Endothelial cell of hepatic sinusoid (primary cell): ENCODE results near the gene IER5L.
"Not testable (repeated sequence)": the region's sequence is repeated elsewhere in the genome, so short reads cannot be mapped to it uniquely, and the experiment has no call there.

Experiments
- in situ Hi-C: cut with HindIII; loops from 2 replicates; pipeline ENCODE4 v1.10.0; 2017; ENCODE audit warnings: low sequenced_read_pairs

The IER5L gene

DNA sequence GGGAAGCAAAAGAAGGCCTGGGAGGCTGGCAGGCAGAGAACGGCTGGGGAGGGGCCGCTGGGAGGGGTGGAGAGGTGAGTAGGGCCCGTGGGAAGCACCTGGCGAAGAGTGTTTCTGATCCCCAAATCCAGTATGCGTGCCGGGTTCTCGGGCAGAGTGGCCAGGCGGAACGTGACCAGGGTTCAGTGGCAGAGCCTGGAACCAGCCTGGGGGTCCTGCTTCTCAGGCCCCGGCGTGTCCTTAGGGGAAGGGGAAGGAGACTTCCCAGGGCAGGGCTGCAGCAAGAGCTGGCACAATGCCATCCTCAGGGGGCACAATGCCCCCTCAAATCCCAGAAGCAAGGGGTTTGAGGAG, 25.5 kb upstream of the IER5L start:
- in situ Hi-C loops = no loop called here

DNA sequence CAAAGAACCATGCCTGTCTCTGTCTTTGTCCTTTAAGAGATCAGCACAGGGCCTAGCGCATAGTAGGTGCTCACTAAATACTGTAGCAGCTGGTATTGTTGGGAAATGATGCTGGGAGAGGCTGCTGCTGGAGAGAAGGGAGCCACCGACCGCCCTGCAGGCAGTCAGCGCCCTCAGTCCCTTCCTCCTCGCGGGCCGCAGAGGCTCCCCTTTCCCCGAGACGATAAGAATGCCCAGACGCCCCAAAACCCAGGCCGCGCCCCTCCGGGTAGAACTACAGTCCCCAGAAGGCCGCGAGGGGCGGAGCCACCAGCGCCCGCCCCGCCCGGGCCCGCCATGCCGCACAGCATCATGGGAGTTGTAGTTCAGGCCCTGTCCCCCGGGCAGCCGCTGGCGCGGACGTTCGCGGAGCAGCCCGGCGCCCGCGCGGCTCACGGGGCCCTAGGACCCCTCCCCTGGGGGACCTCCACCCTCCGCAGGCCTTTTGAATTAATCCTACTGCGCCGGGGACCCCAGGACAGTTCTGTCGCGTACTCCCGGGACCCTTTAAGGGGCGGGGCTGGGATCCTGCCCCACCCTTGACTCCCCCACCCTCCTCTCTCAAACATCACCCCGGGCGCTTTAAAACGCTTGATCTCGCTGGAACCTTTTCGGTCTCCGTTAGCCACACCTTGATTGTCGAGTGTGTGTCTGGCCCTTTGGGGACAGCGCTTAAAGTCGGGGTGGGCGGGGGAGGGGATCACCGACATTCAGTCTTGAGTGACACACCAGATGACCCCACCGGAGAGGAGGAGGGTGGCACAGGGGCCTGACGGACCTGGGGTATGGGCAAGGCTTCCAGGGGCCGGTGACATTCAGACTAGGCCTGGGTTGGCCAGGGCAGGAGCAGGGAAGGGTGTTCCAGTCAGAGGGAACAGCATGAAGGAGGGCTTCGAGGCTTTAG, 24.8 kb upstream of the IER5L start:
- in situ Hi-C loops = no loop called here

DNA sequence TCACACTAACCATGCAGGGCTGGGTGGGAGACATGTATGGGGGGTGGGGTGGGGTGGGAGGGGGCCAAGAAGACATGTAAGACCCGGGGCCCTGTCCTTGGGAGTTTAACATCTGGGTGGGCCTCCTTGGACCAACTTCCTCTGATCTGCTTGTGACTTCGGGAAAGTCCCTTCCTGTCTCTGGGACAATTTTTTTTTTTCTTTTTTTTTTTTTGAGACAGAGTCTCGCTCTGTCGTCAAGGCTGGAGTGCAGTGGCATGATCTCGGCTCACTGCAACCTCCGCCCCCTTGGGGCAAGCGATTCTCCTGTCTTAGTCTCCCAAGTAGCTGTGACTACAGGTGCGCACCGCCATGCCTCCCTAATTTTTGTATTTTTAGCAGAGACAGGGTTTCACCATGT, 23.8 kb upstream of the IER5L start:
- in situ Hi-C loops = no loop called here

DNA sequence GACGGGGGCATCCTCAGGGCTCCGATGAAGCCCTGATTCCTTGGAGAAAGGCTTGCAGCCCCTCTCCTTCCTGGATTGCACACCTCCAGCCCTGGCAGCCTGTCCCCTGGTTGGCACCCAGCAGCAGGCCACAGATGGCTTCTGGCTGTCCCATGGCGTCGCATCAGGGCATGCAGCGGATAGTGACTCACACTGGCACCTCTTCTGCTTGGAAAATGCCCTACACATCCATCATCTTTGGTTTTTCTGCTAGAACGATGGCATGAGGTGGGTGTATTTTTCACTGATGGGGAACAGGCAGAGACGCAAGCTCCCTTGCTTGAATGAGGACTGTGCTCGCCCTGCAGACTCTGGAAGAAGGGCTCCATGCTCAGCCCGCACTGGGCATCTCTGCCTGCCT, 23.2 kb upstream of the IER5L start:
- in situ Hi-C loops = no loop called here

DNA sequence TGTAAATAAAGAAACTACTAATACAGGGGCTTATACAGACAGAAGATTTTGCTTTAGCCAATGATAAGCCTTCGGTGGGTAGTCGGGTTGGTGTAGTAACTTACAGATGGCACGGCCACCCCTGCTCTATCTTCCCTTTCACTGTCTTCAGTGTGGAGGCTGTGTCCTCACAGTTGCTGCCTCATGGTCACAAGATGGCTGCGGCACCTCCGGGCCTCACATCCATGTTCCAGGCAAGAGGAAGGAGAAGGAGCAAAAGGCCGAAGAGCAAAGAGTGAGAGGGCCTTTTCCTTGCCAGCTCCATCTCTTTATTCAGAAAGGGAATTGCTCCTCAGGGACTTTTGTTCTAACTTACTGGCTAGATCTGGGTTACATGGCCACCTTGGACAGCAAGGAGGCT, 22.2 kb upstream of the IER5L start:
- in situ Hi-C loops = no loop called here

DNA sequence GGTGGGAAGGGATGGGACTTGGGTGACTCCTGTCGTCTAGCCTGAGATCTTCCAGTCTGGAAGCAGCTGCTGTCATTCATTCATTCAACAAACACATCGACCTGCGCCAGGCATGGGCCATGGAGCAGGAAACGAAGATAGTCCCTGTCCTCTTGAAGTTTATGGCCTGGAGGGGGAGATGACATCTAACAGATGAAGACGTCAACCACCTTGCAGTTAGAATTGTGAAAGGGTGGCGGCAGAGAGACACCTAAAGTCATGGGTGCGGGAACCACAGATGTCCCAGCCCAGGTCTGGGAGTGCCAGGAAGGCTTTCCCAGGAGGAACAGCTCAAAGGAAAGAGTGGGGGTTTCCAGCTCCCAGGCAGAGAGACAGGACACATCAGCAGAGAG, 21.0 kb upstream of the IER5L start:
- in situ Hi-C loops = no loop called here

DNA sequence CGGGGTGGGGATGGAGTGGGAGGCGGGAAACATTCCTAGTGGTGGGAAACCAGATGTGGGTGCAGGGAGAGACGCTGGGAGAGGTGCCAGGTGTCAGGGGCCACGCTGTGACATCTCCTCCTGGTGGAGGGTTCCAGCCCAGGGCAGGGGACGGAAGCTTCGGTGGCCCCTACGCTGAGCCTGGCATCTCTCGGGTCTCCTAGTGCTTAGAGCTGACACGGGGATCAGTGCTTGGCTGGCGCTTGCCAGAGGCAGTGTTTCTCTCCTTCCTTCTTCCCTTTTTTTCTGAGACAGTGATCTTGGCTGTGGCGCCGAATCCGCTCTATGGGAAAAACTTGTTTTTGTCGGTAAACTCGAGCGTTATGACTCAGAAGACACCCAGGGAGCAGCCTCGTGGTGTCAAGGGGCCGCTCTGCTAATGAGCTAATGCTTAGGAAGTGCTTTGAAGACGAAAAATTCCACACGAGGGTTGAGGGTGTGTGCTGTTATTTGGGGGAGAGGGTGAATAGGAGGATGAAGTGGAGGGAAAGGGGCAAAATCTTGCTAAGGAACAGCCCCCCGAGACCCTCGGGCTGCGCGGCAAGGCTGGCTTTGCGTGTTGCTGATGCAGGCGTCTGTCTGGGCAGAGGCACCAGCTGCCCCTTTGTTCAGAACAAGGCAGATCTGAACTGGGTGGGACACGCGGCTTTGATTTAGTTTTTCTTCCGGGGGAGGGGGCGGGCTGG, 20.4 kb upstream of the IER5L start:
- in situ Hi-C loops = no loop called here

DNA sequence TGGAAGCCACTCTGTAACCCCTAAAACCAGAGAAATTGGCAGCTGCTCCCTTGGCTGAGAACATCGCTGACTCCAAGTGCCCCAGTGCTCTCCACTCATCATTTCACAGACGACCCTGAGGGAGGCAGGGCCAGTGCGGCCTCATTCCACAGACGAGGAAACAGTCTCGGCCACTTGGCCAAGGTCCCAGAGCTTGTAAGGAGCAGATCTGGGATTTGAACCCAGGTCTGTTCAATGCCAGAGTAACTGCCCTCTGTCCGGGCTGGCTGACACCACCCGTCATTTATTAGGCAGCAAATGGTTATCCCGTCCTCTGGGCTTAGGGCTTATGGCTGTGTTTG, 19.9 kb upstream of the IER5L start:
- in situ Hi-C loops = no loop called here

DNA sequence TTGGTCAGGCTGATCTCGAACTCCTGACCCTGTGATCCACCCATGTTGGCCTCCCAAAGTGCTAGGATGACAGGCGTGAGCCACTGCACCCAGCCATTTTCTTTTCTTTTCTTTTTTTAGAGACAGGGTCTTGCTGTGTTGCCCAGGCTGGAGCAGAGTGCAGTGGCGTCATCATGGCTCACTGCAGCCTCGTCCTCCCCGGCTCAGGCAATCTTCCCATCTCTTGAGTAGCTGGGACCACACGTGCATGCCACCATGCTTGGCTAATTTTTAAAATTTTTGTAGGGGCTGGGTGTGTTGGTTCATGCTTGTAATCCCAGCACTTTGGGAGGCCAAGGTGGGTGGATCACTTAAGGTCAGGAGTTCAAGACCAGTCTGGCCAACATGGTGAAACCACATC, 19.0 kb upstream of the IER5L start:
- in situ Hi-C loops = not testable (repeated sequence)

DNA sequence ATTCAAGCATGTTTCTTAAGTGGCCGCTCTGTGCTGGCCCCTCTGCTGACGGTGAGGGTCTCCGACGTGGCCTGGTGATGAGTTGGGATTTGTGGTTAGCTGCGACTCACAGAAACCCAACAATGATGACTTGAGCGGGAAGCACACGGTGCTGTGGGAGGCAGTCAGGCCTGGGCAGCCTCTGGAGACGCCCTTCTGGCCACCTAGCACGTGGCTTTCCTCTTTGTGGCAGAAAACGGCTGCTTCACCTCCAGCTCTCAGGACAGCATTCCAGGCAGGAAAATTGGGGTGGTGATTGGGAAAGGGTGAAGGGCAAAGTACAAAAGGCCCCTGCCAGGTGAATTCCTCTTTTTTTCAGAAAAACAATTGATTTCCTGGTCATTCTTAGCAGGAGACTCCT, 17.5 kb upstream of the IER5L start:
- in situ Hi-C loops = no loop called here

DNA sequence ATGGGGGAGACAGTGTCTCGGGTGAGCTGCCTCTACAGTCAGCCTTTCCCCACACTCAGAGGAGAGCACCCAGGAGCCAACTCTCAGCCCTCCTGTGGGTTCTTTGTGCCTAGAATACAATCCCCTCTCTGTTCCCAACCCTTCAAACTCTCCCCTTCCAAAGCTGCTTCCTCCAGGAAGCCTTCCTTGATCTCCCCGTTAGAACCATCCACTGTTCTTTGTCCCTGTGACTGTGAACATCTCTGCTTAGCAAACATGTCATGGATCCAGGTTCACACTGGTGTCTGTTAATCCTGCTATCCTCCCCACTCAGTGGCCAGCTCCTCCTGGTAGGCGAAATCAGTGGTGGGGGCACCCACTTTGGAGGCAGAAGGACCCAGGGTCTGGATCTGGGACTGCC, 16.2 kb upstream of the IER5L start:
- in situ Hi-C loops = no loop called here

DNA sequence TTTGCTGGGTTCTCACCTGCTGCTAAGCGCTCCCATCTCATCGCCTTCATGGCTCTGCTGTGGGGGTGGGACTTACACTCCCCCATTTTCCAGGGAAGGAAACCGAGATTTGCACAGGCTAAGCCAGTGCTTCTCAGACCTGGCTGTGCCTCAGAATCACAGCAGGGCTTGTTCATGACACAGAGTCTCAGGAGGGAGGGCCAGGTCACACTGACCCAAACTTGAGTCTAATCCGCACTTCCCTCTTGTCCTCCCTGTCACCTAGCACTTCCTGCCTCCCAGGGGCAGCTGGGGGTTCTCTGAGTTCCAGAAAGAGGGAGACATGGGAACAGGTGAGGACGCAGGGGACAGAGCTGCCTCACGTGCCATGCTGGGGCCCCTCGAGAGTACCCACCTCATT, 15.6 kb upstream of the IER5L start:
- in situ Hi-C loops = no loop called here

DNA sequence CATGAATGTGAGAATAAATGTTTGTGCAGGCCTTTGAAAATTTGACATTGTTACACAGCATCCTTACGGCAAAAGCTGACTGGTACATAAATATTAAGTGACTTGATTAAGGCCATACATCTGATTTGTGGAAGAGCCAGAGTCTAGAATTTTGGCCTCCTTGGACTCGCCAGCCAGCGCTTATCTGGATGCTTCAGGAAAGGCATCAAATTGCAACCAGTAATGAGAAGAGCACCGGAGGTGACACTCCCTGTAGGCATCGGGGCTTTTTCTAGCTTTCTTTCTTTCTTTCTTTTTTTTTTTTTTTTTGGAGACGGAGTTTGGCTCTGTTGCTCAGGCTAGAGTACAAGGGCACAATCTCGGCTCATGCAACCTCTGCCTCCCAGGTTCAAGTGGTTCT, 13.2 kb upstream of the IER5L start:
- in situ Hi-C loops = no loop called here

DNA sequence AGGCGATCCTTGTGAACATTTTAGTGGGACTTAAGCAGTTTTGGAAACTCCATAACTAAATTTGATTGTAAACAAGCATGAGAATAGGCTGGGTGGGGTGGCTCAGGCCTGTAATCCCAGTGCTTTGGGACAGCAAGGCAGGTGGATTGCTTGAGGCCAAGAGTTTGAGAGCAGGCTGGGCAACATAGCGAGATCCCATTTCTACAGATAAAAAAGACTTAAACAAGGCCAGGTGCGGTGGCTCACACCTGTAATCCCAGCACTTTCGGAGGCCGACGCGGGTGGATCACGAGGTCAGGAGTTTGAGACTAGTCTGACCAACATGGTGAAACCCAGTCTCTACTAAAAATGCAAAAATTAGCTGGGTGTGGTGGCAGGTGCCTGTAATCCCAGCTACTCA, 11.9 kb upstream of the IER5L start:
- in situ Hi-C loops = not testable (repeated sequence)

DNA sequence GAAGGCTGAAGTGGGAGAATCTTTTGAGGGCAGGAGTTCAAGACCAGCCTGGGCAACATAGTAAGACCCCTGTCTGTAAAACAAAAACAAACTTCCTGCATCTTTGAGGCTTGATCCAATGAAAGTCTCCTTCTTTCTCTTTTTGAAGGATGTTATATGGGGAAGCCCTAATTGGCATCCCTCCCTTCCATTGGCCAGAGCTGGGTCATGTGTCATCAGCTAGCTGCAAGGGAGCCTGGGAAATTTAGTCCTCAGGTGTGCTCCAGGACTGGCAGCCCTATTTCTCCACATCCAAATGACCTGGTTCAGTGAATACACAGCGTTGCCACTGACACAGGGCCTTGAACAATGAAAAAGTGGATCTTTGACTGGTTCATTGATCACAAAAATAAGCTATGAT, 9.0 kb upstream of the IER5L start:
- in situ Hi-C loops = no loop called here

DNA sequence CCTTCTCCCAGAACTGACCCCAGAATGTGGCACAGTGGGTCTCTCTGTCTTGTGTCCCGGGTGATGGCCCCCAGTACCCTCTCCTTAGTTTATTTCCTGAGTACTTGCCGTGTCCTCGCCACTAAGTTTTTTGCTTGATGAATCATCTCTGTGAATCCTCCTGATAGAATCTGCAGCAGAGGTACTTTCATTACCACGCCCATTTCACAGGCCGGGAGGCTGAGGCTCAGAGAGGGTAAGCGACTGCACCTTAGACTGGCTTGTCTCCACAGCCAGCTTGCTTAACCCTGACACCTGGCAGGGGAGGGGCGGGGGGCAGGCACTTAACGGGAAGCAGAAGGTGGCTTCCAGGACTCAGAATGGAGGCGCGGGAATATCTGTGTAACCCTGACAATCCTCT, 7.9 kb upstream of the IER5L start:
- in situ Hi-C loops = no loop called here

DNA sequence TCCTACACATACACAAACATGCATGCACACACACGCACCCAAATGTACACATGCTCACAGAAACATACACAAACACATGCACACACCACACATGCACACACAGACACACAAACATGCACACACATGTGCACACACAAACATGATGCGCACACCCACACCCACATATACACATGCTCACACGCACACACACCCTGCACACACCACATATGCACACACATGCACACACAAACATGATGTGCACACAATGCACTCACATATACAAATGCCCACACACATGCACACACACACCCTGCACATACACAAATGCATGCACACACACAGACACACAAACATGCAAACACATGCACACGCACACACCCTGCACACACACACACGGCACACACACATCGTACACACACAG, 7.3 kb upstream of the IER5L start:
- in situ Hi-C loops = no loop called here

DNA sequence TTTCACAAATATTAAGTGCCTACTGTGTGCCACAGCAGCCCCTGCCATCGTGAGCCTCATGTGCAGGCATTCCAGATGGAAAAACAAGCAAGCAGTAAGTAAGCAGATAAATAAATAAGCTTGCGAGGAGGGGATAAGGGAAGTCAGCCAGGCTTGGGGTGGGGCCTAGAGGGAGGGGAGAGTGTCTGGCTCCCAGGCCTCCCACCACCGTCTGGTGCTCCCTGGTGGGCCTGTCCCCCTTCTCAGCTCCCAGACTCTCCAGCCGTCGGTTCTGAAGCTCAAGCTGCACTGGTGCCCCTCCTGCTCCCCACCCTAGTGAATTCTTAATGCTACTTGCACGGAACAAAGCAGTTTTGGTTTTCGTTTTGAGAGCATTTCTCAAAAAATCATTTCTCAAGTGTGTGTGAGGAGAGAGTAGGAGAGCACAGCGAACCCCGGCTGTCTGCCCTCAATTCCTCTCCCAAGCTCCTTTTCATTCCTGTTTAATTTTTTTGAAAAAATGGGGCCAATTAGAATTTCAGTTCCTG, 6.6 kb upstream of the IER5L start:
- in situ Hi-C loops = no loop called here

DNA sequence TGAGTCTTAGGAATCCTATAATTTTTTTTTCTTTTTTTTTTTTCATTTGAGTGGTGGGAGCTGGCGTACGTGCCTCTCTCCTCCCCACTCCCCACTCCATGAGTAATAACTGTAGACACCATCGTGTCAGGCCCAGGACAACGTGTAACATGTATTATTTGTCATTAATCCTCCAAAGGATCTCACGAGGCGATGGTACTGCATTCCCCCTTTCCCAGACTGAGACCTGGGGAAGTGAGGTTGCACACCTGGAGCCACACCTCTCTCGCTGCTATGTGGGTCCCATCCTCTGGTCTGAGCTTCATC, 6.1 kb upstream of the IER5L start:
- in situ Hi-C loops = no loop called here

DNA sequence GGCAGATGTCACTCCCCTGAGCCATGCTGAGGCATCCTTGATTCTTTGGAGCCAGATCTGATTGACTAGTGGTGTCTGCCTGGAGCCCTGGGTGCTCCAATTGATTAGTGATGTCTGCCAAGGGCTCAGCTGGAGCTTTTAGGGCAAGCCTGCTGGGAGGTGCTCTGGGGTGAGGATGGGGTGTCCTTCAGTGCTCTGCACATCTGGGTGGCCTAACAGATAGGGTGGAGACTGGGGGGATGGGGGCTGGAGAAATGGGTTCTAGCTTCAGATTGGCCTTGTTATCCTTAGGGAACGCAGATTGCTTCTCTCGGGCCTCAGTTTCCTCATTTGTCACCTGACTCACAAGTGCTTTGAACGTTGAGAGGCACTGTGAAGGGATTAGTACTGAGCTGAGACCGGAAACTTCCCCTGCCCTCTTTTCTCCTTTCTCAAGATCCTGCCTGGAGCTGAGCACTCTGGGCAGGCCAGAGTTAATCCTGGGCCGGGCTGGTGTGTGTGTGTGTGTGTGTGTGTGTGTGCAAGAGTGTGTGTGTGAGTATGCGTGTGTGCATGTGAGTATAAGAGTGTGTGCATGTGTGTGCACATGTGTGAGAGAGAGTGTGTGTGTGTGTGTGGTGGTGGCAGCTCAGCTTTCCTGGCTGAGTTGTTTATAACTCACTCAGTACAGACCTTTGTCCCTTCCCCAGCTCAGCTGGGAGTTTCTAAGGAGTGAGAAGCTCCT, 5.6 kb upstream of the IER5L start:
- in situ Hi-C loops = no loop called here

DNA sequence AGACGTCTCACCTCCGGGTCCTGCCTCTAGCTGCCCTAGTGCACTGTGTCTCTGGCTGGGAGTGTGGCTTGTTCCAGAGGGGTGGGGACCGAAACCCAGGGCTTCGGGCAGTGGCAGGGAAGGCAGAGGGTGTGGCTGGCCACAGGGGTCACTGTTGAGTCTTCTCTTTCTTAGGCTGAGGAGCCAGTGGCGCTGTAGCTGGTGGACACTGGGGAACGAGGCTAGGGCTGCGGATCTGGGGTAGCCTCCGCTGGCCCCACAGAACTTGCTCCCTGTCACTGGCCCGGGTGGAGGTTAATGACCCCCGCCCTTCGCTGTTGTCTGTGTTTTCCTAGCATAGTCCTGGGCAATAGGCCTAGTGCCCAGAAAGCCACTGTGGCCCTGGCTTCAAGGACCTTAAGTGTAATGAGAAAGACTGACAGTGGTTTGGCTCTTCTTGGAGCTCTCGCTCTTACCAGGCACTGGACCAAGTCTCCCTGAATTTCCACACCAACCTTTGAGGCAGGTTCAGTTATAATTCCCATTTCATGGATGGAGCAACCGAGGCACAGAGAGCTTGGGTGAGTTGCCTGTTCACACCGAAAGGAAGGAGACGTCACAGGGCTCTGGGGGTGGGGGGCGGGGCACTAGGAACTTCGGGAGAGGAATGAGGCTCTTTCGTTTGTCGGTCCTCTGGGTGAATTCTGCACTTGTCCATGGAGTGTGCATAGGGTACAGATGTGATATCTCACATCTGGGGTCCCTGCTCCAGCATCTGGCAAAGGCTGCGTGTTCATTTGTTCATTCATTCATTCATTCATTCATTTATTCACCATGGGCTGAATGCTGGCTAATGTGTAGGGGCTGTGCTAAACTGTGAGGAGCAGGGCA, 4.8 kb upstream of the IER5L start:
- in situ Hi-C loops = no loop called here
